CD4-positive, alpha-beta T cell treated with Interleukin-10 for 1 hour (primary cell): ENCODE results near the gene TAF5.
"Not testable (repeated sequence)": the region's sequence is repeated elsewhere in the genome, so short reads cannot be mapped to it uniquely, and the experiment has no call there.

Experiments
- DNase-seq: peaks from one replicate; pipeline ENCODE4 v3.0.0-alpha.2; 2020

Gene TAF5

GRCh38 chr10:103415581-103415980, 47.8 kb downstream of the TAF5 start:
- DNase-seq: no peak

GRCh38 chr10:103416436-103417147, 48.8 kb downstream of the TAF5 start:
- DNase-seq: peak; percentile 76

- DNase-seq: not testable (repeated sequence)
Observed at GRCh38 chr10:103417148-103417469, 49.3 kb downstream of the TAF5 start.

- DNase-seq: no peak
Observed at GRCh38 chr10:103417601-103418000, 49.8 kb downstream of the TAF5 start.

- DNase-seq: no peak
Observed at GRCh38 chr10:103419101-103419500, 51.3 kb downstream of the TAF5 start.

GRCh38 chr10:103423748-103424147, 56.0 kb downstream of the TAF5 start:
- no peak for DNase-seq

GRCh38 chr10:103427866-103428265, 60.1 kb downstream of the TAF5 start:
- no peak for DNase-seq

- peak; percentile 6 for DNase-seq
Observed at GRCh38 chr10:103428989-103429643, 61.3 kb downstream of the TAF5 start.

- DNase-seq: peak; percentile 11
Observed at GRCh38 chr10:103429647-103430046, 61.9 kb downstream of the TAF5 start.

GRCh38 chr10:103431902-103432301, 64.1 kb downstream of the TAF5 start:
- DNase-seq: no peak

GRCh38 chr10:103433858-103434257, 66.1 kb downstream of the TAF5 start:
- no peak for DNase-seq
